A549 (cell line): ENCODE measurements around the gene ATXN7. TPM values are rescaled to one million over a fixed set of nuclear protein-coding genes. Genes with fewer than 3 reads are reported as not detected.

ENCODE experiments used
- ATAC-seq, 2 experiments: fragments of 200-7000 bp in 1 of 2; fragments of >200 bp in 1 of 2; cut with Nextera tagmentation in 1 of 2; cut with Tn5 transposase in 1 of 2; 3 replicates each; pipeline versions ENCODE4 v1.8.0 to v1.9.1; 2018 to 2020; ENCODE audit warnings: mild to moderate bottlenecking in 1 of 2, moderate library complexity in 1 of 2
- CTCF ChIA-PET: fragments of 300-600 bp; sonication (Branson Sonifier 250); formaldehyde crosslinking; extraction: SDS; loops from one replicate; lab custom pipeline; 2021; ENCODE audit warnings: antibody characterized with exemption, inconsistent platforms; lab: Yijun Ruan, JAX
- POLR2A ChIA-PET: fragments of 350-600 bp; formaldehyde crosslinking; extraction: SDS; loops from one replicate; lab custom pipeline; 2021; ENCODE audit warnings: antibody characterized with exemption, inconsistent platforms; lab: Yijun Ruan, JAX
- DNase-seq, 2 experiments: peaks; one replicate each; pipeline versions ENCODE4 v3.0.0 to v3.0.0-alpha.2; 2011 to 2016; ENCODE audit warnings: low read depth in 1 of 2, low spot score in 1 of 2
- FAIRE-seq: peaks from 2 replicates; lab custom pipeline; 2011; peaks lifted over from hg19 to GRCh38; lab: Jason Lieb, UNC
- H3K27ac ChIP-seq, 2 experiments: fragments of >200 bp; sonication (Bioruptor Twin); formaldehyde crosslinking; 3 replicates each; pipeline ENCODE4 v1.5.1; 2016 to 2017
- H3K4me1 ChIP-seq: fragments of >200 bp; sonication (Bioruptor Twin); formaldehyde crosslinking; 3 replicates; pipeline ENCODE4 v1.6.1; 2016
- H3K4me2 ChIP-seq: fragments of >200 bp; sonication (Bioruptor Twin); formaldehyde crosslinking; 3 replicates; pipeline ENCODE4 v1.6.1; 2016
- H3K4me3 ChIP-seq: fragments of >200 bp; sonication (Bioruptor Twin); formaldehyde crosslinking; 3 replicates; pipeline ENCODE4 v1.5.1; 2016
- H3K9me3 ChIP-seq: fragments of >200 bp; sonication (Bioruptor Twin); formaldehyde crosslinking; 3 replicates; pipeline ENCODE4 v1.6.1; 2016
- CEBPB ChIP-seq, 2 experiments: fragments of >200 bp in 1 of 2; sonication (Bioruptor Twin) in 1 of 2; formaldehyde crosslinking in 1 of 2; IDR thresholded peaks; 2 replicates each; pipeline ENCODE4 v1.6.1; 2012 to 2016
- EHMT2 ChIP-seq: fragments of 200-600 bp; sonication (generic); IDR thresholded peaks from 2 replicates; pipeline ENCODE4 v1.6.1; 2016; ENCODE audit warnings: antibody characterized with exemption, low read depth, mild to moderate bottlenecking, moderate library complexity
- FOSB ChIP-seq: fragments of 250-450 bp; sonication (Bioruptor Pico); IDR thresholded peaks from 2 replicates; pipeline ENCODE4 v1.5.0; 2020; ENCODE audit warnings: mild to moderate bottlenecking, moderate library complexity
- FOSL2 ChIP-seq, 2 experiments: fragments of 450-650 bp in 1 of 2; fragments of >200 bp in 1 of 2; sonication (Bioruptor Twin) in 1 of 2; formaldehyde crosslinking; IDR thresholded peaks; 2 replicates each; pipeline versions ENCODE4 v1.5.0 to v1.6.1; 2016 to 2020; ENCODE audit warnings: mild to moderate bottlenecking in 1 of 2, moderate library complexity in 1 of 2
- FOXS1 ChIP-seq: fragments of 250-450 bp; sonication (Bioruptor Pico); IDR thresholded peaks from 2 replicates; pipeline ENCODE4 v1.5.0; 2020; ENCODE audit warnings: mild to moderate bottlenecking, moderate library complexity
- GATA3 ChIP-seq: IDR thresholded peaks from 2 replicates; pipeline ENCODE4 v1.6.1; 2012; ENCODE audit warnings: borderline replicate concordance
- JUNB ChIP-seq: fragments of >200 bp; sonication (Bioruptor Twin); formaldehyde crosslinking; IDR thresholded peaks from 2 replicates; pipeline ENCODE4 v1.6.1; 2016
- KDM5A ChIP-seq: fragments of 200-600 bp; sonication (generic); IDR thresholded peaks from 2 replicates; pipeline ENCODE4 v1.6.1; 2016; ENCODE audit warnings: antibody characterized with exemption, mild to moderate bottlenecking
- MAFK ChIP-seq: fragments of 450-650 bp; IDR thresholded peaks from 2 replicates; pipeline ENCODE4 v1.6.1; 2014; ENCODE audit not compliant: partially characterized antibody
- MAZ ChIP-seq: fragments of 150-350 bp; IDR thresholded peaks from 2 replicates; pipeline ENCODE4 v1.6.1; 2014; ENCODE audit warnings: antibody characterized with exemption, low read depth, low read length, borderline replicate concordance
- MYC ChIP-seq: IDR thresholded peaks from 2 replicates; pipeline ENCODE4 v1.6.1; 2012; ENCODE audit warnings: mild to moderate bottlenecking, inconsistent platforms, low read length, improper control_type of control experiment, borderline replicate concordance
- NFE2L2 ChIP-seq: fragments of 150-350 bp; conservative IDR thresholded peaks from 2 replicates; pipeline ENCODE4 v1.6.1; 2014; ENCODE audit warnings: low read length
- POLR2A ChIP-seq: IDR thresholded peaks from 2 replicates; pipeline ENCODE4 v1.6.1; 2012; ENCODE audit warnings: mild to moderate bottlenecking, low read length
- POLR2AphosphoS2 ChIP-seq: conservative IDR thresholded peaks from 2 replicates; pipeline ENCODE4 v1.6.1; 2012; ENCODE audit warnings: low read length, improper control_type of control experiment, inconsistent platforms
- RAD21 ChIP-seq, 2 experiments: fragments of >200 bp in 1 of 2; sonication (Bioruptor Twin) in 1 of 2; formaldehyde crosslinking in 1 of 2; IDR thresholded peaks in 1 of 2; conservative IDR thresholded peaks in 1 of 2; 2 replicates in 1 of 2; 3 replicates in 1 of 2; pipeline ENCODE4 v1.6.1; 2012 to 2018; ENCODE audit warnings: inconsistent platforms in 1 of 2
- RARB ChIP-seq: fragments of 250-450 bp; sonication (Bioruptor Pico); IDR thresholded peaks from 2 replicates; pipeline ENCODE4 v1.8.0; 2021; ENCODE audit warnings: mild to moderate bottlenecking, moderate library complexity
- RFX5 ChIP-seq: fragments of 450-650 bp; IDR thresholded peaks from 2 replicates; pipeline ENCODE4 v1.7.1; 2014; ENCODE audit warnings: antibody characterized with exemption, mild to moderate bottlenecking, moderate library complexity
- SMC3 ChIP-seq: fragments of >200 bp; sonication (Bioruptor Twin); formaldehyde crosslinking; IDR thresholded peaks from 3 replicates; pipeline ENCODE4 v1.6.1; 2018; ENCODE audit warnings: inconsistent platforms
- SREBF2 ChIP-seq: fragments of 450-650 bp; IDR thresholded peaks from 2 replicates; pipeline ENCODE4 v1.6.1; 2014; ENCODE audit warnings: mild to moderate bottlenecking, moderate library complexity
- TP53 ChIP-seq: fragments of 250-450 bp; sonication (Bioruptor Pico); IDR thresholded peaks from 2 replicates; pipeline ENCODE4 v1.5.0; 2021; ENCODE audit warnings: mild to moderate bottlenecking, moderate library complexity
- ZC3H11A ChIP-seq: fragments of 450-650 bp; IDR thresholded peaks from 2 replicates; pipeline ENCODE4 v1.6.1; 2014; ENCODE audit warnings: antibody characterized with exemption, mild to moderate bottlenecking
- ZNF302 ChIP-seq: fragments of 250-450 bp; sonication (Bioruptor Pico); IDR thresholded peaks from 2 replicates; pipeline ENCODE4 v1.9.0; 2021; ENCODE audit warnings: inconsistent platforms, mild to moderate bottlenecking, moderate library complexity
- ZSCAN20 ChIP-seq: fragments of 250-450 bp; sonication (Bioruptor Pico); IDR thresholded peaks from 2 replicates; pipeline ENCODE4 v1.8.0; 2022; ENCODE audit warnings: mild to moderate bottlenecking, moderate library complexity
- WGBS: methylation state at CpG from one replicate; pipeline ENCODE4 v1.1.6; 2017; ENCODE audit errors: missing lambda C conversion rate; 5-methylcytosine and 5-hydroxymethylcytosine counted together
- polyA plus RNA-seq, 4 experiments: library from polyadenylated mRNA; depleted of rRNA in 3 of 4; stranded (reverse); fragments of >200 nt; fragmentation: RNase III in 1 of 4; extraction: RNeasy Plus Mini Kit Qiagen cat#74134 plus additional on column Dnase treatment in 1 of 4; gene quantifications; 2 replicates in 3 of 4; 3 replicates in 1 of 4; pipeline ENCODE4 v1.2.3, GENCODE V29; 2011 to 2017
- TF ChIP-seq, protein P1 (sequence below): IDR thresholded peaks from 2 replicates; pipeline ENCODE4 v1.6.1; 2012
- TF ChIP-seq, protein P2 (sequence below): fragments of >200 bp; sonication (Bioruptor Twin); formaldehyde crosslinking; IDR thresholded peaks from 3 replicates; pipeline ENCODE4 v1.6.1; 2016
- TF ChIP-seq, protein P3 (sequence below): IDR thresholded peaks from 2 replicates; pipeline ENCODE4 v1.6.1; 2012; ENCODE audit warnings: low read depth, borderline replicate concordance
- TF ChIP-seq, protein P4 (sequence below): fragments of 250-450 bp; sonication (Bioruptor Pico); IDR thresholded peaks from 2 replicates; pipeline ENCODE4 v1.5.0; 2021; ENCODE audit warnings: mild to moderate bottlenecking, moderate library complexity, borderline replicate concordance
- TF ChIP-seq, protein P5 (sequence below): fragments of 150-350 bp; IDR thresholded peaks from 2 replicates; pipeline ENCODE4 v1.6.1; 2014; ENCODE audit warnings: low read depth, mild to moderate bottlenecking, low read length

ATXN7 gene
- polyA plus RNA-seq, 2 of the 4 experiments (the other 2 are of a cell fraction): 5.4 to 7.3 TPM

DNA sequence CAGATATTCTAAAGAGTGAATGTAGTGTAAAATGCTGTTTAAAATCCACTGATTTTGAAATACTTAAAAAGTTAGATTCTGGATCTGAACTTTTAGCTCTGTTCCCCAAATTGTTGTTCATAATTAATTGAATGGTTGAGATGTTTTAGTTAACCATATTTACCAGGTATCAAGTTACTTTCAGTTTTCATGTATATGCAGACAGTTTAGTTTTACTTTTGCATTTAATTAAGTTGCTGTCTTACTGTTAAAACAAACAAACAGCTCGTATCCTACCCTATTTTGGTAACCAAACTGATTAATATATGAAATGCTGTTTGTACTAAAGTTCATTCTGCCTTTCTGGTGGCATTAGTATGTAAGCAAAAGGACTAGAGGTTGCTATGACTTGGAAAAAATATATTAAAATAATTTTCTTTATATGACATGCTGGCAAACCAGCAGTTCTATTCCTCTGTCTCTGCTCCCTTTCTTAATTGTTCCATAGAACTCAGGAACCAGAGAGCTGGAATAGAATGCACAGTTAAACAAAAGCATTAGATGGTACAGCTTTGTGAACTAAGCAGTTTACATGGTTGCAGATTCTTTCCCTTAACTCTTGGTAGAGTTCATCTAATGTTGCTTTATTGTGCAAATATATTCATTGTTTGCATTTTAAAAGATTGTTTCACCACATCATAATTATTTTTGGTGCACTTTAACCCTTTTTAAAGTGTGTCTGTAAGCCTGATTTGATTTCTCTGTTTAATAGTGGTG, 88.0 kb downstream of the ATXN7 start:
- H3K4me1 ChIP-seq: peaks cover 31% of the 10 kb centered on the region; the same call in 2 of the 3 replicates
- DNase-seq (no peak), ATAC-seq (no peak), FAIRE-seq (no peak)
- 77% methylated on average over 1 of the region's 1 CpG for WGBS
- TF ChIP-seq POLR2A (no peak), MYC (no peak), SMC3 (no peak), JUNB (no peak), RAD21 (conservative IDR thresholded peaks at IDR 0.05 in 1 of 2, IDR thresholded peaks at IDR 0.05 in 1 of 2) (no peak), FOSB (CRISPR knock-in tag) (no peak), EHMT2 (no peak), POLR2AphosphoS2 (no peak), ZC3H11A (no peak), TP53 (CRISPR knock-in tag) (no peak), CEBPB (IDR thresholded peaks at IDR 0.05) (no peak), RFX5 (no peak), ZNF302 (CRISPR knock-in tag) (no peak), RARB (CRISPR knock-in tag) (no peak), SREBF2 (no peak)
- TF ChIP-seq, protein P1, sequence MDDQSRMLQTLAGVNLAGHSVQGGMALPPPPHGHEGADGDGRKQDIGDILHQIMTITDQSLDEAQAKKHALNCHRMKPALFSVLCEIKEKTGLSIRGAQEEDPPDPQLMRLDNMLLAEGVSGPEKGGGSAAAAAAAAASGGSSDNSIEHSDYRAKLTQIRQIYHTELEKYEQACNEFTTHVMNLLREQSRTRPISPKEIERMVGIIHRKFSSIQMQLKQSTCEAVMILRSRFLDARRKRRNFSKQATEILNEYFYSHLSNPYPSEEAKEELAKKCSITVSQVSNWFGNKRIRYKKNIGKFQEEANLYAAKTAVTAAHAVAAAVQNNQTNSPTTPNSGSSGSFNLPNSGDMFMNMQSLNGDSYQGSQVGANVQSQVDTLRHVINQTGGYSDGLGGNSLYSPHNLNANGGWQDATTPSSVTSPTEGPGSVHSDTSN: no peak
- TF ChIP-seq, protein P2, sequence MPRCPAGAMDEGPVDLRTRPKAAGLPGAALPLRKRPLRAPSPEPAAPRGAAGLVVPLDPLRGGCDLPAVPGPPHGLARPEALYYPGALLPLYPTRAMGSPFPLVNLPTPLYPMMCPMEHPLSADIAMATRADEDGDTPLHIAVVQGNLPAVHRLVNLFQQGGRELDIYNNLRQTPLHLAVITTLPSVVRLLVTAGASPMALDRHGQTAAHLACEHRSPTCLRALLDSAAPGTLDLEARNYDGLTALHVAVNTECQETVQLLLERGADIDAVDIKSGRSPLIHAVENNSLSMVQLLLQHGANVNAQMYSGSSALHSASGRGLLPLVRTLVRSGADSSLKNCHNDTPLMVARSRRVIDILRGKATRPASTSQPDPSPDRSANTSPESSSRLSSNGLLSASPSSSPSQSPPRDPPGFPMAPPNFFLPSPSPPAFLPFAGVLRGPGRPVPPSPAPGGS: no peak
- TF ChIP-seq, protein P3, sequence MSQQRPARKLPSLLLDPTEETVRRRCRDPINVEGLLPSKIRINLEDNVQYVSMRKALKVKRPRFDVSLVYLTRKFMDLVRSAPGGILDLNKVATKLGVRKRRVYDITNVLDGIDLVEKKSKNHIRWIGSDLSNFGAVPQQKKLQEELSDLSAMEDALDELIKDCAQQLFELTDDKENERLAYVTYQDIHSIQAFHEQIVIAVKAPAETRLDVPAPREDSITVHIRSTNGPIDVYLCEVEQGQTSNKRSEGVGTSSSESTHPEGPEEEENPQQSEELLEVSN: no peak
- TF ChIP-seq, protein P4, sequence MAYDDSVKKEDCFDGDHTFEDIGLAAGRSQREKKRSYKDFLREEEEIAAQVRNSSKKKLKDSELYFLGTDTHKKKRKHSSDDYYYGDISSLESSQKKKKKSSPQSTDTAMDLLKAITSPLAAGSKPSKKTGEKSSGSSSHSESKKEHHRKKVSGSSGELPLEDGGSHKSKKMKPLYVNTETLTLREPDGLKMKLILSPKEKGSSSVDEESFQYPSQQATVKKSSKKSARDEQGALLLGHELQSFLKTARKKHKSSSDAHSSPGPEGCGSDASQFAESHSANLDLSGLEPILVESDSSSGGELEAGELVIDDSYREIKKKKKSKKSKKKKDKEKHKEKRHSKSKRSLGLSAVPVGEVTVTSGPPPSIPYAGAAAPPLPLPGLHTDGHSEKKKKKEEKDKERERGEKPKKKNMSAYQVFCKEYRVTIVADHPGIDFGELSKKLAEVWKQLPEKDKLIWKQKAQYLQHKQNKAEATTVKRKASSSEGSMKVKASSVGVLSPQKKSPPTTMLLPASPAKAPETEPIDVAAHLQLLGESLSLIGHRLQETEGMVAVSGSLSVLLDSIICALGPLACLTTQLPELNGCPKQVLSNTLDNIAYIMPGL (CRISPR knock-in tag): no peak
- no peak overlapping the region for H3K4me3 ChIP-seq
- ChIA-PET CTCF (interaction anchor here (1.0 kb wide), 1 partner anchor 10 kb away, joined by 3 read pairs; no protein-coding TSS in a partner anchor), POLR2A (no interaction called here)
- no peak overlapping the region for H3K4me2 ChIP-seq
- H3K9me3 ChIP-seq: no peaks in the 10 kb centered on the region
- H3K27ac ChIP-seq: no peak overlapping the region

DNA sequence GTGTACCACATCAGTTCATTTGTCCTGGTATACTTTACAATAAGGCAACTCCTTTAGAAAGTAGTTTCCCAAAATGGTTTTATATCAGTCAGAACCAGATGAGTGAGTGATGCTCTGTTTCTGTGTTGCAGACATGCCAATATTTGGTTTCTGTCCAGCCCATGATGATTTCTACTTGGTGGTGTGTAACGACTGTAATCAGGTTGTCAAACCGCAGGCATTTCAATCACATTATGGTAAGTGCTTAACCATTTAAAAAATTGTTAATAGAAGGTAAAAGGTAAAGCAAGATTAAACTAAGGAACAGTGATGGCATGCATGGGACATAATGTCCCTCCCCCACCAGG, 88.6 kb downstream of the ATXN7 start:
- FAIRE-seq (no peak), DNase-seq (no peak), ATAC-seq (no peak)
- H3K27ac ChIP-seq: no peak overlapping the region
- CTCF ChIA-PET: no interaction called here
- H3K4me1 ChIP-seq: peaks cover 31% of the 10 kb centered on the region; the same call in 2 of the 3 replicates
- no peak overlapping the region for H3K4me3 ChIP-seq
- no peak overlapping the region for H3K4me2 ChIP-seq
- 91% methylated on average over 2 of the region's 2 CpGs for WGBS
- TF ChIP-seq, protein P3: no peak
- TF ChIP-seq NFE2L2: no peak
- no peak for TF ChIP-seq MAZ
- TF ChIP-seq, protein P5, sequence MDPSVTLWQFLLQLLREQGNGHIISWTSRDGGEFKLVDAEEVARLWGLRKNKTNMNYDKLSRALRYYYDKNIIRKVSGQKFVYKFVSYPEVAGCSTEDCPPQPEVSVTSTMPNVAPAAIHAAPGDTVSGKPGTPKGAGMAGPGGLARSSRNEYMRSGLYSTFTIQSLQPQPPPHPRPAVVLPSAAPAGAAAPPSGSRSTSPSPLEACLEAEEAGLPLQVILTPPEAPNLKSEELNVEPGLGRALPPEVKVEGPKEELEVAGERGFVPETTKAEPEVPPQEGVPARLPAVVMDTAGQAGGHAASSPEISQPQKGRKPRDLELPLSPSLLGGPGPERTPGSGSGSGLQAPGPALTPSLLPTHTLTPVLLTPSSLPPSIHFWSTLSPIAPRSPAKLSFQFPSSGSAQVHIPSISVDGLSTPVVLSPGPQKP: no peak
- TF ChIP-seq MAFK: no peak
- TF ChIP-seq KDM5A: no peak
- no peak for TF ChIP-seq FOSL2 (IDR thresholded peaks at IDR 0.05)
- no peak for TF ChIP-seq FOSL2 (CRISPR knock-in tag; IDR thresholded peaks at IDR 0.05)
- TF ChIP-seq ZSCAN20 (CRISPR knock-in tag): no peak
- TF ChIP-seq ZC3H11A: no peak
- TF ChIP-seq MYC: no peak
- TF ChIP-seq FOXS1 (CRISPR knock-in tag): no peak
- TF ChIP-seq GATA3: no peak
- TF ChIP-seq ZNF302 (CRISPR knock-in tag): no peak
- no peak for TF ChIP-seq POLR2AphosphoS2
- POLR2A ChIA-PET: no interaction called here
- H3K9me3 ChIP-seq: no peaks in the 10 kb centered on the region
